Psoas muscle (tissue), 8 donors: ENCODE data around the gene SLU7. TPM values are rescaled to one million over a fixed set of nuclear protein-coding genes. Genes with fewer than 3 reads are reported as not detected.

Experiments used
- ATAC-seq, 4 donors: fragments of 200-7000 bp; cut with Tn5 transposase; one replicate each; pipeline ENCODE4 v1.9.1; 2020; ENCODE audit warnings: moderate library complexity in 3 of 4, mild to moderate bottlenecking in 2 of 4
- DNase-seq, 2 donors: peaks; one replicate each; pipeline ENCODE4 v3.0.0-alpha.2; 2020
- H3K27ac ChIP-seq: fragments of 200-600 bp; one replicate; pipeline ENCODE4 v1.8.0; 2022
- H3K27me3 ChIP-seq, 3 donors: fragments of 200-600 bp in 1 of 3; one replicate each; pipeline versions ENCODE4 v1.6.1 to v1.8.0; 2013 to 2022; ENCODE audit warnings: low read length in 2 of 3, mild to moderate bottlenecking in 2 of 3, moderate library complexity in 1 of 3; ENCODE audit not compliant: insufficient read depth in 3 of 3
- H3K36me3 ChIP-seq, 2 donors: fragments of 200-600 bp in 1 of 2; one replicate each; pipeline versions ENCODE4 v1.6.1 to v1.8.0; 2013 to 2022; ENCODE audit warnings: low read depth in 1 of 2, mild to moderate bottlenecking in 1 of 2, moderate library complexity in 1 of 2; ENCODE audit not compliant: insufficient read depth in 1 of 2
- H3K4me1 ChIP-seq: fragments of 200-600 bp; one replicate; pipeline ENCODE4 v1.8.0; 2022
- H3K4me3 ChIP-seq: fragments of 200-600 bp; one replicate; pipeline ENCODE4 v1.8.0; 2022; ENCODE audit warnings: mild to moderate bottlenecking
- H3K9me3 ChIP-seq: fragments of 200-600 bp; one replicate; pipeline ENCODE4 v1.8.0; 2022
- WGBS, 3 donors: extraction: QIAGEN DNeasy Blood & Tissue Kit; methylation state at CpG; one replicate each; pipeline versions ENCODE4 v1.1.6 to v1.1.7; 2013; 5-methylcytosine and 5-hydroxymethylcytosine counted together
- intact Hi-C, 2 donors: fragments of 100-400 bp; cut with DNase I; formaldehyde crosslinking; loops; one replicate each; pipeline versions ENCODE4 v1.11.0 to v1.14.2; 2022
- polyA plus RNA-seq, 3 donors: library from polyadenylated mRNA; stranded (reverse); fragments of 200-250 nt; gene quantifications; one replicate each; pipeline ENCODE4 v1.2.3, GENCODE V29; 2013
- total RNA-seq, 4 donors: library from RNA; stranded (reverse); fragmentation: NEBNext Ultra II Directional in 2 of 4; extraction: Animal tissue kit (Norgen Biotek cat#: 25700) in 2 of 4; gene quantifications; one replicate each; pipeline versions ENCODE4 v1.2.1 to v1.2.4, GENCODE V29; 2021 to 2023
- TF ChIP-seq, protein P1 (sequence below): fragments of 200-600 bp; IDR thresholded peaks from one replicate; pipeline ENCODE4 v1.8.0; 2022; ENCODE audit warnings: antibody characterized with exemption
- donor health status: healthy with polysubstance abuse.
- donor health status: DM: no; HTN: no; CAD: no; lungs with moderate emphysema.
- donor health status: Bipolar disorder and iron deficiency.
- donor health status: healthy.
- donor health status: DM: yes; HTN: yes; CAD: no.
- donor health status: DM: no; HTN: no; CAD: no.
- donor health status: DM: no; HTN: no; CAD: no.
- donor health status: DM: yes; HTN: yes; CAD: no.

Gene SLU7
- total and polyA plus RNA-seq, 7 donors = 18.3 to 76.0 (median 55.8) TPM

DNA sequence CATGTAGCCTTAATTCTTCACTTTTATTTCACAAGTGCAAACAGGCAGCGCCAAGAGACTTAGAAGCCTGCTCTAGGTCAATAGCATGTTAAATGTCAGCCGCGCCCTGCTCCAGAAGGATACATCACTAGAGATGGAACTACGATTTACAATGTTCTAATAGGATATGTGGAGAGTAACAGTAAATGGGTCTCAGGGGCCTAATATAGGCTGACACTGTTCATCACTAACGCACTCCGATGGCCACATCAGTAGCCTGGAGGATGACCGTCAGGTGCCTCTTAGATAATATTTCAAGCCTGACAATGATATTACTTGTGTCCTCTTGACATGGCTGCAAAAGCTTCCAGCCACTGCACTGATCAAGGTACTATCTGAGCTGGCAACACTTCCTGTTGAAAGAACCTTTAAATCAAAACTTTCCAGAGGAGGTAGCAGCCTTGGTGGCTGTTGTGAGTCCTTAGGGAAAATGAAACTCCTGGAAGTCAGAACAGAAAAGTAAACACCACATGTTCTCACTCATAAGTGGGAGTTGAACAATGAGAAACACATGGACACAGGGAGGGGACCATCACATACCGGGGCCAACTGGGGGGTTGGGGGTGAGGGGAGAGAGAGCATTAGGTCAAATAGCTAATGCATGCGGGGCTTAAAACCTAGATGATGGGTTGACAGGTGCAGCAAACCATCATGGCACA lies 37.7 kb upstream of the SLU7 start:
- DNase-seq = no peak
- ATAC-seq = no peak
- H3K27me3 ChIP-seq = peaks cover 0 to 4% (median 0%) of the 10 kb centered on the region in 3 donors
- intact Hi-C loops = no loop called here
- no peak overlapping the region for H3K27ac ChIP-seq
- H3K4me3 ChIP-seq = no peak overlapping the region
- H3K36me3 ChIP-seq = no peaks in the 10 kb centered on the region
- TF ChIP-seq, protein P1, sequence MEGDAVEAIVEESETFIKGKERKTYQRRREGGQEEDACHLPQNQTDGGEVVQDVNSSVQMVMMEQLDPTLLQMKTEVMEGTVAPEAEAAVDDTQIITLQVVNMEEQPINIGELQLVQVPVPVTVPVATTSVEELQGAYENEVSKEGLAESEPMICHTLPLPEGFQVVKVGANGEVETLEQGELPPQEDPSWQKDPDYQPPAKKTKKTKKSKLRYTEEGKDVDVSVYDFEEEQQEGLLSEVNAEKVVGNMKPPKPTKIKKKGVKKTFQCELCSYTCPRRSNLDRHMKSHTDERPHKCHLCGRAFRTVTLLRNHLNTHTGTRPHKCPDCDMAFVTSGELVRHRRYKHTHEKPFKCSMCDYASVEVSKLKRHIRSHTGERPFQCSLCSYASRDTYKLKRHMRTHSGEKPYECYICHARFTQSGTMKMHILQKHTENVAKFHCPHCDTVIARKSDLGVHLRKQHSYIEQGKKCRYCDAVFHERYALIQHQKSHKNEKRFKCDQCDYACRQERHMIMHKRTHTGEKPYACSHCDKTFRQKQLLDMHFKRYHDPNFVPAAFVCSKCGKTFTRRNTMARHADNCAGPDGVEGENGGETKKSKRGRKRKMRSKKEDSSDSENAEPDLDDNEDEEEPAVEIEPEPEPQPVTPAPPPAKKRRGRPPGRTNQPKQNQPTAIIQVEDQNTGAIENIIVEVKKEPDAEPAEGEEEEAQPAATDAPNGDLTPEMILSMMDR = no peak
- no peaks in the 10 kb centered on the region for H3K4me1 ChIP-seq
- no peaks in the 10 kb centered on the region for H3K9me3 ChIP-seq
- WGBS, 3 donors = 73 to 74% (median 73%) methylated on average over 9 of the region's 9 CpGs

DNA sequence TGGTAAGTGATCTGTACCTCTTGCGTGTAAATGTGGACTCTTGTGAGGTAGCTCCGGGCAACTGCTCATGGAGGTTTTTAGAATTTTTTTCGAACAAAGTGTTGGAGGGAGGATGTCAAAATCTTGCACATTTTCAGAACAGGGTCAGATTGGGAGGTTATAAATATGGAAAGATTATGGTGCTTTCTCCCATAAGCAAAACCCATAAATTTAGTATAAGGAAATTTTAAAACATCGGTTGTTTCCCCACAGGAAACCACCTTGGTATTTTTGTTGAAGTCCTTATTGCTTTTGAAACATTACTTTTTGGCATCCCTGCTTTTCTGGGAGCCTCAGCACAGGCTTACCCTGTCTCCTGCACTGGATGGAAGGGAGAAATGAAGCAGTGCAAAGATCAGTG lies 36.7 kb upstream of the SLU7 start:
- TF ChIP-seq, protein P1 = no peak
- no peaks in the 10 kb centered on the region for H3K9me3 ChIP-seq
- H3K27me3 ChIP-seq = peaks cover 0 to 4% (median 0%) of the 10 kb centered on the region in 3 donors
- H3K36me3 ChIP-seq = no peaks in the 10 kb centered on the region
- no peak for DNase-seq
- H3K4me1 ChIP-seq = no peaks in the 10 kb centered on the region
- intact Hi-C loops = no loop called here
- 77 to 81% (median 80%) methylated on average over 4 of the region's 4 CpGs for WGBS, 3 donors
- ATAC-seq = no peak
- H3K27ac ChIP-seq = no peak overlapping the region
- H3K4me3 ChIP-seq = no peak overlapping the region

DNA sequence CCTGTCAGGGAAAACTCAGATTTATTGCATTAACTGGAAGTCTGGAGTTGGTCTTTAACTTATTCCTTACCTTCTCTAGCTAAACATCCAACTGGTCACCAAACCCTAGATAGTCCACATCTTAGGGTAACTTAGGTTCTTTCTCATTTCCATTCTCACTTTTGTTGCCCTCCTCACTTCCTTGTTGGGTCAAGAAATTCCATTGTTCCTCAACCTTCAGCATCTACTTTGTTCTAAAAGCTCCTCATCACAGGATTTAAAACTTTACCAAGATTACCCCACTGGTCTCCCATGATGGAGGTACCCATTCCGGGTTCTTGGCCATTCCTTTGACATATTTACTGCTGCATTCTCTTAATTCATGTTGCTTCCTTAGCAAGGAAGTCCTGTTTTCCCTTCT lies 34.9 kb upstream of the SLU7 start:
- no peaks in the 10 kb centered on the region for H3K36me3 ChIP-seq
- WGBS, 3 donors = 46 to 56% (median 52%) methylated on average over 1 of the region's 1 CpG
- H3K27ac ChIP-seq = no peak overlapping the region
- H3K4me3 ChIP-seq = no peak overlapping the region
- TF ChIP-seq, protein P1 = no peak
- H3K9me3 ChIP-seq = no peaks in the 10 kb centered on the region
- ATAC-seq = no peak
- DNase-seq = no peak
- H3K27me3 ChIP-seq = no peaks in the 10 kb centered on the region
- intact Hi-C loops = no loop called here
- no peaks in the 10 kb centered on the region for H3K4me1 ChIP-seq

DNA sequence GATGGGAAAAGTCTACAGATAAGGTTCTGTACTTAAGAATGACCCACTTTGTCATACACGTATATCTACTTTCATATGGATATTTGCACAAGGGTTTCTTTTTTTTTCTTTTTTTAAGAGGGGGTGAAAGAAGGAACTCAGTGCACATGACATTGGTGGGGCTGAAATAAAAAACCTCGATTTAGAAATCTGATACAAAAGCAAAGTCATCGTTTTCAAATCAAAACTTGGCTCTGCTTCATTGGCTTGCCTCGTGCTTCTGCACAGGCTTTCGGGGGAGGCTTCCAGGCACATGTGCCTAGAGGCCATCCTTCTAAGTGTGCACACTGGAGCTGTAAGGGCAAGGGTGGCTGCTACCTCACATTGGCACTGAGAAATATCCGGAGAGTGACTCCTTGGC lies 33.9 kb upstream of the SLU7 start:
- no peak overlapping the region for H3K4me3 ChIP-seq
- TF ChIP-seq, protein P1 = no peak
- H3K36me3 ChIP-seq = no peaks in the 10 kb centered on the region
- WGBS, 3 donors = 43 to 46% (median 44%) methylated on average over 6 of the region's 6 CpGs
- no peaks in the 10 kb centered on the region for H3K9me3 ChIP-seq
- H3K27me3 ChIP-seq = no peaks in the 10 kb centered on the region
- DNase-seq (no peak), ATAC-seq (no peak)
- no peaks in the 10 kb centered on the region for H3K4me1 ChIP-seq
- no peak overlapping the region for H3K27ac ChIP-seq
- intact Hi-C loops = no loop called here

DNA sequence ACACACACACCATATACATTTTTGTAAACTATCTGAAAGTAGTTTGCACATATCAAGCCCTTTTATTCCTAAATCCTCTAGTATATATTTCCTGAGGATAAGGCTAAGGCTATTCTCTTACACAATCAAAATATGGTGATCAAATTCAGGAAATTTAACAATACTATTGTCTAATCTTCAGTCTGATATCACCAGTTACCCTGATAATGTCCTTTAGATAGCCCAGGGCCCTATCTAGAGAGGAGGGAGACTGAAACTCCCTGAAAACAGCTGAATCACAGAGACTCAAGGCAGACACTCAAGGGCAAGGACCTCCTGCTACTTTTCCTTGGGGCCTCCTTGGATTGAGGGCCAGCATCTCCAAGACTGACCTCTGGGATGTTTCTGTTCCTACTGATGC lies 33.2 kb upstream of the SLU7 start:
- H3K36me3 ChIP-seq = no peaks in the 10 kb centered on the region
- H3K4me1 ChIP-seq = no peaks in the 10 kb centered on the region
- no peaks in the 10 kb centered on the region for H3K9me3 ChIP-seq
- no peak overlapping the region for H3K27ac ChIP-seq
- intact Hi-C loops = no loop called here
- no peaks in the 10 kb centered on the region for H3K27me3 ChIP-seq
- no peak for ATAC-seq
- DNase-seq = no peak
- TF ChIP-seq, protein P1 = no peak
- no peak overlapping the region for H3K4me3 ChIP-seq
